Astrocyte of the cerebellum (primary cell): Measurements from ENCODE around the gene MYL11.
A peak's percentile ranks its signal among the peaks of the same experiment; 100 is the strongest.

Source experiments
- DNase-seq: peaks from one replicate; pipeline ENCODE4 v3.0.0-alpha.2; 2011; ENCODE audit warnings: low read depth
- H3K4me3 ChIP-seq: 2 replicates; pipeline ENCODE4 v1.5.1; 2011; ENCODE audit warnings: mild to moderate bottlenecking, low read depth, low read length, moderate library complexity
- in situ Hi-C: cut with HindIII; loops from 2 replicates; pipeline ENCODE4 v1.10.0; 2017; ENCODE audit warnings: low sequenced_read_pairs
- TF ChIP-seq, protein P1 (sequence below): IDR thresholded peaks from 2 replicates; pipeline ENCODE4 v1.5.1; 2012; ENCODE audit warnings: low read length, low read depth, moderate library complexity, mild to moderate bottlenecking; ENCODE audit errors: missing control alignments

MYL11 gene

DNA sequence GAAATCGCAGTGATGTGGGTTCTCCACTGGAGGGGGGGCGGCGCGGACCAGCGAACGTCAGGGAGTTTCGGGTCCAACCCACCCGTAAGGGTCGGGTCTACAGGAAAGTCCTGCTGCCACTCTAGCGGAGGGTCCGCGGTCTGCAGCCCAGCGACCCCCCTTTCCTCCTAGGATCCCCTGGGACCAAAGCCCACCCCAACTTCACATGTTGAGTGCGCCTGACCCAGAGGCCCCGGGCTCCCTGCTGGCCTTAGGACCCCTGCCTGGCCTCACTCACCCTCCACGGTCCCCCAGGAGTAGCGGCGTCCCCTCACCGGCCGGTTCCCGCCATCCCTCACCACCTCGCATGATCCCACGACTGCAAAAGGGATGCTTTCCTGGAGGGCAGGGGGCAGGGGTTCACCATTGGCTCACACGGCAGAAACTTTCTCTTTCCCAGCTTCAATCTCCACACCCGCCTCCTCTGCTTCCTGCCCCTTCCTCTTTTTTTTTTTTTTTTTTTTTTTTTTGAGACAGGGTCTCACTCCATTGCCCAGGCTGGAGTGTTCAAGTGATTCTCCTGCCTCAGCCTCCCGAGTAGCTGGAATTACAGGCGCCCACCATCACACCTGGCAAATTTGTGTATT, 4.7 kb downstream of the MYL11 start:
- H3K4me3 ChIP-seq: peak overlapping the region; percentile 62
- in situ Hi-C loops: loop anchor here (10.0 kb wide), 1 partner anchor 264 kb away; the partner anchor contains the start of gene GDPD3
- TF ChIP-seq, protein P1, sequence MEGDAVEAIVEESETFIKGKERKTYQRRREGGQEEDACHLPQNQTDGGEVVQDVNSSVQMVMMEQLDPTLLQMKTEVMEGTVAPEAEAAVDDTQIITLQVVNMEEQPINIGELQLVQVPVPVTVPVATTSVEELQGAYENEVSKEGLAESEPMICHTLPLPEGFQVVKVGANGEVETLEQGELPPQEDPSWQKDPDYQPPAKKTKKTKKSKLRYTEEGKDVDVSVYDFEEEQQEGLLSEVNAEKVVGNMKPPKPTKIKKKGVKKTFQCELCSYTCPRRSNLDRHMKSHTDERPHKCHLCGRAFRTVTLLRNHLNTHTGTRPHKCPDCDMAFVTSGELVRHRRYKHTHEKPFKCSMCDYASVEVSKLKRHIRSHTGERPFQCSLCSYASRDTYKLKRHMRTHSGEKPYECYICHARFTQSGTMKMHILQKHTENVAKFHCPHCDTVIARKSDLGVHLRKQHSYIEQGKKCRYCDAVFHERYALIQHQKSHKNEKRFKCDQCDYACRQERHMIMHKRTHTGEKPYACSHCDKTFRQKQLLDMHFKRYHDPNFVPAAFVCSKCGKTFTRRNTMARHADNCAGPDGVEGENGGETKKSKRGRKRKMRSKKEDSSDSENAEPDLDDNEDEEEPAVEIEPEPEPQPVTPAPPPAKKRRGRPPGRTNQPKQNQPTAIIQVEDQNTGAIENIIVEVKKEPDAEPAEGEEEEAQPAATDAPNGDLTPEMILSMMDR: no peak
- no peak for DNase-seq

DNA sequence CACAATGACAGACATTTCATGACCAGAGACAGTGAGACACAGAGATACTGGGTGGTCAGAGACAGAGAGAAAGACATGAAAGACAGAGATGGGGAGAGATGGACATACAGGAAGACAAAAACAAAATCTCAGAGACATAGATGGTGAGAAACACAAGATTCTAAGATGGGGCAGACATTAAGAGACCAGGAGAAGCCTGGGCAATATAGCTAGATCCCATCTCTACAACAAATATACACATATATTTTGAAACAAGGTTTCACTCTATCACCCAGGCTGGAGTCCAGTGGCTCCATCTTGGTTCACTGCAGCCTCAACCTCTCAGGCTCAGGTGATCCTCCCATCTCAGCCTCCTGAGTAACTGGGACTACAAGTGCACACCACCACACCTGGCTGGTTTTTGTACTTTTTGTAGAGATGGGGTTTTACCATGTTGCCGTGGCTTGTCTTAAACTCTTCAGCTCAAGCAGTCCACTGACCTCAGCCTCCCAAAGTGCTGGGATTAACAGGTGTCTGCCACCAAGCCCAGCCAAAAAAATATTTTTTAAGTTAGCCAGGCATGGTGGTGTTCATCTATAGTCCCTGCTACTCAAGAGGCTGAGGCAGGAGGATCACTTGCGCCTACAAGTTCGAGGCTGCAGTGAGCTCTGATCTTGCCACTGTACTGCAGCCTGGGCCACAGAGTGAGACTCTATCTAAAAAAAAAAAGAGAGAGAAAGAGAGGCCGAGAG, 5.6 kb downstream of the MYL11 start:
- TF ChIP-seq, protein P1: no peak
- H3K4me3 ChIP-seq: no peak overlapping the region
- in situ Hi-C loops: no loop called here
- no peak for DNase-seq

DNA sequence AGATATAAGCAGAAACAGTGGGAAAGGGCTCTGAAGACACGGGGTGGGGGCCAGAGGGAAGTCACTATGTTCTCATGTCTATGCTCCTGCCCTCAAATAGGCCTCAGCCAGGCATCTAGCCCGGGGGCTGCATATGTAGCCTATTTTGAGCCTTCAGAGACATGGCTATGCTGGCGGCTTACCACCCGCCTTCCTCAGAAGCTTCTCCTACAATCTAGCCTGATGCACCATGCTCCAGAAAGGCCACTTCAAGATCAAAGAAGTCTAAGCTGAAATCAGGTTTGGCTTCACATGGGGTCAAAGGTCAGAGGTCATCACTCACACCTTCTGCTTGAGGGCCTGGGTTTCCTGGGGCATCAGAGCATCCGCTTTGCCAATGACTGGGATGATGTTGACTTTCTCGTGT, 6.2 kb downstream of the MYL11 start:
- no peak for DNase-seq
- in situ Hi-C loops: no loop called here
- no peak overlapping the region for H3K4me3 ChIP-seq
- TF ChIP-seq, protein P1: no peak

DNA sequence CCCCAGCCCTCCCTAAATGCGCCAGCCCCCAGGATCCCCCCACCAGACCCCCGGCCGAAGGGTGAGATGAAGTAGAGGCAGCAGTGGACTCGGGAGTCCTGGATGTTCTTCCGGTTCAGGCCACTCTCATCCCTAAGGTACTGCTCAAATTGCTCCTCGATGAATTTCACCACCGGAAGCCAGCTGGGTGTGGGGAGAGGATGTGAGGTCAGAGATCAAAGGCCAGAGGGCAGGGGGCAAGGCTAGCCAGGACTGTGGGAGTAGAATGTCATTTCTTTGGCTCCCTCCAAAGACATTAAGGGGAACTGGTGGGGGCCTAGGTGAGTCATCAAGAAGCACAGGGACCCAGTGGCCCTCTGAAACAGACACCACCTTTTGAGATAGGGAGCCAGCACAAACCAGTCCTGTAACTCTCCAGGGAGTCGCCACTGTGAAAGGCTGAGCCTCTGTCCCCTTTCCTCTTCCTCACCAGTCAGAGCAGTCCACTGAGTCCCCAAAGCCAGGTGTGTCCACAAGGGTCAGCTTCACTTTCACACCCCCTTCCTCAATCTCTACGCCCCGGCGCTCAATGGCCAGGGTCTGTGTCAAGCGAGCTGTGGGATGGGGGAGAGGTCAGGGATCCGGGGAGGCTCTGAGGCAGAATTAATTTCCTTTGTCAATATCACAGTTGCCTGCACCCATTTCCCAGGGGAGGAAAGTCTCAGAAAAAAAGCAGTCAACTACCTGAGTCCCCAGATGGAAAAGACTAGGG, 6.9 kb downstream of the MYL11 start:
- H3K4me3 ChIP-seq: no peak overlapping the region
- DNase-seq: no peak
- in situ Hi-C loops: no loop called here
- TF ChIP-seq, protein P1: no peak

DNA sequence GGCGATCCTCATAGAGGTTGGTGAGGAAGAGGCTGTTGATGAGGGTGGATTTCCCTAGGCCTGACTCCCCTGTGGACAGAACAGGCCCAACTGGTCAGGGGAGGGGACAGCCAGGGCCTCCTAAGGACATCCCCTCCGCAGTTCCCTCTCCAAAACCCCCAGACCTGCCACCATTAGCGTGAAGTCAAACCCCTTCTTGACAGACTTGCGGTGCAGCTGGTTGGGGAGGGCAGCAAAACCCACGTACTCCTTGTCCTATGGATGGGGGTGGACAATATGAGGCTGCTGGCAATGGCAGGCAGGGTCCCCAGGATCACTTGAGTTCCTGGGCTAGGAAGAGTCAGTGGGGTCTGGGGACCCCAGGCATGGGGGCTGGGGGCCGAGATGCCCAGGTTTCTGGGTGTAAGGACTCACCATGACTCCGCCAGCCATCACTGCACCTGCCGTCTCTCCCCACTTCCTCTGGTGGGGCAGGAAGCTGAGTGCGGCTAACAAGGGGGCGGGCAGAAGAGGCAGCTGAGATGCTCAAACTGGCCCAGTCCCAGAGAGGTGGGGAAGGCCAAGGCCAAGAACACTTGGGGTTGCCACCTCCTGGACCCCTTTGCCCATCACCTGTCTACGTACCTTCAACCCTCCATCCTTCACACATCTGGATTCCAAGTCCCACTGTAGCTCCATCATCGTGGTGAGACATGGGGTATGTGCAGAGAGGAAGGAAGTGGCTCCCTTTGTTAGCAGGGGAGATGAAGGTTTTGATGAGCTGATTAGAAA, 7.7 kb downstream of the MYL11 start, which contains the start of gene SEPTIN1:
Gene SEPTIN1 (minus strand): TSS at position 451 of the 771 bp plus-strand sequence. CDS start 19 bp downstream, at position 432.
- in situ Hi-C loops: no loop called here
- TF ChIP-seq, protein P1: no peak
- DNase-seq: no peak
- H3K4me3 ChIP-seq: no peak within 1 kb of the TSS

DNA sequence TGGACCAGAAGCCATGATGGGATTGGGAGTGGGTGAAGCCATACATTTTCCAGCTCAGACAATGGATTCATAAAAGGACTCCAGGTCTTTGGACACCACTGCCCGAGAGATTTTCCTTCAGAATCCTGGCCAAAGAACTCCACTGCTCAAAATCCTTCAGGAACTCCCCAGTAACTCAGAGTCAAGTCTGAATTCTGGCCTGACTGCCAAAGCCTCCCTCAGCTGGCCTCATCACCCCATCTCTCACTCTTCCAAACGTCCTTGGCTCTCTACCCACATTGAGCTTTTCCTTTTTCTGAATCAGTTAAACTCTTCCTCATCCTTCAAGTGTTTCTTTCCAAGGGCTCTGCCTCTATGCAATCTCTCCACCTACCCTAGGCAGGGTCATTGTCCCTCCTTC, 8.9 kb downstream of the MYL11 start:
- in situ Hi-C loops: no loop called here
- H3K4me3 ChIP-seq: no peak overlapping the region
- TF ChIP-seq, protein P1: no peak
- DNase-seq: no peak
